ENCODE results near the gene GADD45G.

The GADD45G gene

DNA sequence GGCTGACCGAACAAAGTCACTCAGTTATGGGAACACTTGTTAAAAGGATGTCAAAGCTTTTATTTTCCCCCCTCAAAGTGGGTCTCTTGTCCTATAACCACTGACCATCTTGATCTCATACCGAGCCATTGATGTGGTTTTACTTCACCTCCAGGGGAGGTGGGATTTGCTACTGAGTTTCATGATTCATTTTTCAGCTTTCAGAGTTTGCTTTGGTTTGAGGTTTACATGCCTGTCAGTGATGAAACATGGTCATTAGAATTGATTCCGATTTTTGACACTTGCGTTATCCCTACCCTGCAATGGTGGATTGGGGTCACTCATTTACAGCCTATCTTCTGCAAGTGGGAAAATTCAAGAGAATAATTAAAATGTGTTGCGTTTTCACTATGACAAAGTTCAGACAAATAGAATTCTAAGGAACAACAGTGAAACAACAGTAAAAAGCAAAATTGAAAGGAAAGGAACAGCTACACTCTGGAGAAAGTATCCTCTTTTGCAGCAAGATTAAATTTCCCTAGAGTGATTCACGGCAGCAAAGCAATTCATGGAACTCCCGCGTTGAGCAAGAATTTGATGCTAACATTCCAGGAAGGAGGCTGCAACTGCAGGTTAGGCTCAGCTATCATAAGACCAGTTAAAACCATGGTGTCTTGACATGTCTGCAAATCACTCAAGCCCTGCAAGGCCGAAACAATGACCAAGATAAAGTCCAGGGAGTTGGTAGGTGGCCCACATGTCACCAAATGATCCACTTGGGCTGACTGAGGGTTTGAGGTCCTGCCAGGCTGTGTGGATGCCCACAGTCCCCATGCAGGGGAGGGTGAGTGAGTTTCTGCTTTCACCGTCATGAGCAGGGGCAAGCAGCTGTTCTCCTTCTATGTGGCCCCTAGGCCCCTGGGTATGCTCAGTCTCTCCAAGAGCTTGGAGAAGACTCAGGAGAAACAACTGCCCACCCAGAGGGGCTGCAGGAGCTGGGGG, 9.4 kb downstream of the GADD45G start:
- H3K4me1 ChIP-seq (ENCODE audit: control insufficient read depth in 1 of 2, insufficient read depth in 2 of 2, low read length in 2 of 2): no peaks in the 10 kb centered on the region
- H3K27ac ChIP-seq (ENCODE audit: low read length): no peak overlapping the region
- H3K36me3 ChIP-seq (ENCODE audit: control insufficient read depth in 1 of 2, insufficient read depth in 2 of 2, low read length in 2 of 2): no peaks in the 10 kb centered on the region

GRCh38 chr9:89615661-89616060, 10.8 kb downstream of the GADD45G start:
- H3K36me3 ChIP-seq (ENCODE audit: control insufficient read depth in 1 of 2, insufficient read depth in 2 of 2, low read length in 2 of 2): no peaks in the 10 kb centered on the region
- H3K4me3 ChIP-seq (ENCODE audit: low read depth in 1 of 2, low read length in 2 of 2): no peak overlapping the region
- H3K9me3 ChIP-seq (ENCODE audit: control insufficient read depth in 1 of 2, low read length in 2 of 2): no peaks in the 10 kb centered on the region
- H3K4me1 ChIP-seq (ENCODE audit: control insufficient read depth in 1 of 2, insufficient read depth in 2 of 2, low read length in 2 of 2): peaks cover 0 to 2% of the 10 kb centered on the region in 2 donors
- no peaks in the 10 kb centered on the region for H3K27me3 ChIP-seq (ENCODE audit: low read depth, low read length)
- no peak overlapping the region for H3K27ac ChIP-seq (ENCODE audit: low read length)

More for the DNA sequence above, 9.4 kb downstream of the GADD45G start:
- Histone ChIP-seq H3K27me3 (ENCODE audit: low read depth, low read length) (no peaks in the 10 kb centered on the region), H3K4me3 (ENCODE audit: low read depth in 1 of 2, low read length in 2 of 2) (no peak overlapping the region), H3K9me3 (ENCODE audit: control insufficient read depth in 1 of 2, low read length in 2 of 2) (no peaks in the 10 kb centered on the region)

- no peak overlapping the region for H3K27ac ChIP-seq (ENCODE audit: low read length)
- H3K4me3 ChIP-seq (ENCODE audit: low read depth in 1 of 2, low read length in 2 of 2): no peak overlapping the region
- no peaks in the 10 kb centered on the region for H3K27me3 ChIP-seq (ENCODE audit: low read depth, low read length)
- no peaks in the 10 kb centered on the region for H3K9me3 ChIP-seq (ENCODE audit: control insufficient read depth in 1 of 2, low read length in 2 of 2)
- no peaks in the 10 kb centered on the region for H3K36me3 ChIP-seq (ENCODE audit: control insufficient read depth in 1 of 2, insufficient read depth in 2 of 2, low read length in 2 of 2)
- H3K4me1 ChIP-seq (ENCODE audit: control insufficient read depth in 1 of 2, insufficient read depth in 2 of 2, low read length in 2 of 2): peaks cover 0 to 5% of the 10 kb centered on the region in 2 donors
These were observed 11.6 kb downstream of the GADD45G start for GRCh38 chr9:89616411-89616810.

DNA sequence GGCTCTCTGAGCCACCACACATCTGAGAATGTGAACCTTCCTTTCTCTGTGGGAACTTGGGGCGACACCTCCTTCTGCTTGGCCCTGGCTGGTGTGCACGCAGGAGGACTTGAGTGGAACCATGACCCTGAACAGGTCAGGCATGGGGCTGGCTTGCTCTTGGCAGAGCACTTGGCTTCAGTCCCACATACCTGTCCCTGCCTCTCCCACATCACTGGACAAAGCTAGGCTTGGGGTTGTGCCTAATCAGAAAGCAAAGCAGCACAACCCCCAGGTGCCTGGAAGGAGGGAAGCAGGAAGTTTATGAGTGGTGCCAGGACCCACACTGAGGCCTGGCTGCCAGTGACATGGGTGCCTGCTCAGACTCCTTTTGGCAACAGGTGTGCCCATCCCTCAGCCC, 13.2 kb downstream of the GADD45G start:
- Histone ChIP-seq H3K4me3 (ENCODE audit: low read depth in 1 of 2, low read length in 2 of 2) (no peak overlapping the region), H3K4me1 (ENCODE audit: control insufficient read depth in 1 of 2, insufficient read depth in 2 of 2, low read length in 2 of 2) (peaks cover 0 to 20% of the 10 kb centered on the region in 2 donors), H3K27ac (ENCODE audit: low read length) (no peak overlapping the region), H3K27me3 (ENCODE audit: low read depth, low read length) (no peaks in the 10 kb centered on the region), H3K9me3 (ENCODE audit: control insufficient read depth in 1 of 2, low read length in 2 of 2) (no peaks in the 10 kb centered on the region), H3K36me3 (ENCODE audit: control insufficient read depth in 1 of 2, insufficient read depth in 2 of 2, low read length in 2 of 2) (no peaks in the 10 kb centered on the region)

DNA sequence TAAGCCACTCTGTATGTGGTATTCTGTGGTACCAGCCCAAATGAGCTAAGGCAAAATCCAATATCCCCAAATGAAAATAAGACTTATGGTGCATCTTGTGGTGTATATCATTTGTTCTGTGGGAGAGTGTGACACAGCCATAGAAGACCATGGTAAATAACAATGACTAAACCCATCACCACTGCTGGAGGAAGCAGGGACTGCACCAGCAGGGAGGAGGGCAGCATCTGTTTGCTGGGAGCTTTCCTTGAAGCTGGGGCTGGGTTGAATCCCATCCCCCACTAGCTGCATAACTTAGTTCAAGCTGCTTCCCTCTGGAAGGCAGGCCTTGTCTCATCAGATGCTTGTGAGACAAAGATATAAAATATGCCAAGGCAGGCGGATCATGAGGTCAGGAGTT, 14.2 kb downstream of the GADD45G start:
- Histone ChIP-seq H3K4me3 (ENCODE audit: low read depth in 1 of 2, low read length in 2 of 2) (no peak overlapping the region), H3K36me3 (ENCODE audit: control insufficient read depth in 1 of 2, insufficient read depth in 2 of 2, low read length in 2 of 2) (no peaks in the 10 kb centered on the region), H3K27me3 (ENCODE audit: low read depth, low read length) (no peaks in the 10 kb centered on the region), H3K9me3 (ENCODE audit: control insufficient read depth in 1 of 2, low read length in 2 of 2) (no peaks in the 10 kb centered on the region), H3K4me1 (ENCODE audit: control insufficient read depth in 1 of 2, insufficient read depth in 2 of 2, low read length in 2 of 2) (peaks cover 5 to 30% of the 10 kb centered on the region in 2 donors), H3K27ac (ENCODE audit: low read length) (no peak overlapping the region)

GRCh38 chr9:89619424-89620138, 14.8 kb downstream of the GADD45G start:
- peaks cover 7 to 30% of the 10 kb centered on the region in 2 donors for H3K4me1 ChIP-seq (ENCODE audit: control insufficient read depth in 1 of 2, insufficient read depth in 2 of 2, low read length in 2 of 2)
- H3K27me3 ChIP-seq (ENCODE audit: low read depth, low read length): no peaks in the 10 kb centered on the region
- H3K27ac ChIP-seq (ENCODE audit: low read length): no peak overlapping the region

DNA sequence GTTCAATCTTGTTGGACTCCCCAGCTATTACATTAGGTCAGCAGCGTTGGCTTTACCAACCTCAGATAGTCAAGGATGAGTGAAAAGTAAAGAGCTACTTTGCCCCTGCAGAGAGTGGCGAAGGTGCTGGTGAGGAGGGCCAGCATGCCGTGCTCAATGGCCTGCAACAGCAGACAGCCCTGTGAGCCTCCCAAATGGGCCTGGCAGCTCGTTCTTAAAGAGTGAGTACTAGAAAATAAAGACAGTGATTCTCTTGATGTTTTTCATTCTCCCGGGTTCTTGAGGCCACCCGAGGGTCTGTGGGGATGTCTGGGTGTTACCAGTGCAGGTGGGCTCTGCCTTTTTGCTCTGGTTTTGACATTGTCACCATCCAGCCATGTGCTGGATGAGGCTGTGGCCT, 16.2 kb downstream of the GADD45G start:
- peaks cover 8 to 35% of the 10 kb centered on the region in 2 donors for H3K4me1 ChIP-seq (ENCODE audit: control insufficient read depth in 1 of 2, insufficient read depth in 2 of 2, low read length in 2 of 2)
- no peak overlapping the region for H3K4me3 ChIP-seq (ENCODE audit: low read depth in 1 of 2, low read length in 2 of 2)
- H3K27ac ChIP-seq (ENCODE audit: low read length): no peak overlapping the region
- H3K27me3 ChIP-seq (ENCODE audit: low read depth, low read length): no peaks in the 10 kb centered on the region
- H3K36me3 ChIP-seq (ENCODE audit: control insufficient read depth in 1 of 2, insufficient read depth in 2 of 2, low read length in 2 of 2): no peaks in the 10 kb centered on the region
- H3K9me3 ChIP-seq (ENCODE audit: control insufficient read depth in 1 of 2, low read length in 2 of 2): no peaks in the 10 kb centered on the region

More at GRCh38 chr9:89619424-89620138, 14.8 kb downstream of the GADD45G start:
- Histone ChIP-seq H3K4me3 (ENCODE audit: low read depth in 1 of 2, low read length in 2 of 2) (no peak overlapping the region), H3K9me3 (ENCODE audit: control insufficient read depth in 1 of 2, low read length in 2 of 2) (no peaks in the 10 kb centered on the region), H3K36me3 (ENCODE audit: control insufficient read depth in 1 of 2, insufficient read depth in 2 of 2, low read length in 2 of 2) (no peaks in the 10 kb centered on the region)

DNA sequence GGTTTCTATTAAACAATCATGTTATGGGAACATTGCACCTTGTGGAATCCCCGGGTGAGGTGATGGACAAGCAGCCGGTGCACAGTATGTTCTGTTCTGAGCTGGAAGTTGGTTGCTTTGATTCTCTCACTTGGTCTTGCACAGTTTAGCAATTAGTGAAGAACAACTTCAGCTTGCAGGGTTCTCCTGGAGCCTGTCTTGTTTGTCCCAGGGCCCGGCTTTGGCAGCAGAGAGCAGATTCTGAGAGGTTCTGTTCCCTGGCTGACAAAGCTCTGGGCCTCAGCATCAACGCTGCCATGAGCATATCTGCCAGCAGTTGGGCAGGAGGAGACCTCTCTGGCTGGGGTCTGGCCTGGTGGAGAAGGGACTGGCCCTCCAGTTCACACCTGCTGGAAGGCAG, 16.9 kb downstream of the GADD45G start:
- no peaks in the 10 kb centered on the region for H3K36me3 ChIP-seq (ENCODE audit: control insufficient read depth in 1 of 2, insufficient read depth in 2 of 2, low read length in 2 of 2)
- peaks cover 8 to 35% of the 10 kb centered on the region in 2 donors for H3K4me1 ChIP-seq (ENCODE audit: control insufficient read depth in 1 of 2, insufficient read depth in 2 of 2, low read length in 2 of 2)
- H3K27ac ChIP-seq (ENCODE audit: low read length): no peak overlapping the region
- no peak overlapping the region for H3K4me3 ChIP-seq (ENCODE audit: low read depth in 1 of 2, low read length in 2 of 2)
- no peaks in the 10 kb centered on the region for H3K9me3 ChIP-seq (ENCODE audit: control insufficient read depth in 1 of 2, low read length in 2 of 2)
- no peaks in the 10 kb centered on the region for H3K27me3 ChIP-seq (ENCODE audit: low read depth, low read length)

- no peak overlapping the region for H3K27ac ChIP-seq (ENCODE audit: low read length)
- no peaks in the 10 kb centered on the region for H3K27me3 ChIP-seq (ENCODE audit: low read depth, low read length)
- no peaks in the 10 kb centered on the region for H3K36me3 ChIP-seq (ENCODE audit: control insufficient read depth in 1 of 2, insufficient read depth in 2 of 2, low read length in 2 of 2)
- H3K4me1 ChIP-seq (ENCODE audit: control insufficient read depth in 1 of 2, insufficient read depth in 2 of 2, low read length in 2 of 2): peaks cover 8 to 35% of the 10 kb centered on the region in 2 donors
- H3K9me3 ChIP-seq (ENCODE audit: control insufficient read depth in 1 of 2, low read length in 2 of 2): no peaks in the 10 kb centered on the region
- H3K4me3 ChIP-seq (ENCODE audit: low read depth in 1 of 2, low read length in 2 of 2): peak overlapping the region in 1 of 2 donors; percentile 17
These were observed 18.4 kb downstream of the GADD45G start for GRCh38 chr9:89622933-89623861.

GRCh38 chr9:89623925-89624420, 19.2 kb downstream of the GADD45G start:
- H3K4me3 ChIP-seq (ENCODE audit: low read depth in 1 of 2, low read length in 2 of 2): peak overlapping the region in 1 of 2 donors; percentile 17

More at GRCh38 chr9:89623925-89624420, 19.2 kb downstream of the GADD45G start:
- Histone ChIP-seq H3K9me3 (ENCODE audit: control insufficient read depth in 1 of 2, low read length in 2 of 2) (no peaks in the 10 kb centered on the region), H3K36me3 (ENCODE audit: control insufficient read depth in 1 of 2, insufficient read depth in 2 of 2, low read length in 2 of 2) (no peaks in the 10 kb centered on the region), H3K27me3 (ENCODE audit: low read depth, low read length) (no peaks in the 10 kb centered on the region), H3K27ac (ENCODE audit: low read length) (no peak overlapping the region), H3K4me1 (ENCODE audit: control insufficient read depth in 1 of 2, insufficient read depth in 2 of 2, low read length in 2 of 2) (peaks cover 8 to 35% of the 10 kb centered on the region in 2 donors)
